ENCODE measurements around the gene PPP1R14B. TPM values are rescaled to one million over a fixed set of nuclear protein-coding genes. Genes with fewer than 3 reads are reported as not detected.

Gene PPP1R14B
- total RNA-seq, 4 donors from 2014 or later, result 127 to 220 (median 158) TPM

DNA sequence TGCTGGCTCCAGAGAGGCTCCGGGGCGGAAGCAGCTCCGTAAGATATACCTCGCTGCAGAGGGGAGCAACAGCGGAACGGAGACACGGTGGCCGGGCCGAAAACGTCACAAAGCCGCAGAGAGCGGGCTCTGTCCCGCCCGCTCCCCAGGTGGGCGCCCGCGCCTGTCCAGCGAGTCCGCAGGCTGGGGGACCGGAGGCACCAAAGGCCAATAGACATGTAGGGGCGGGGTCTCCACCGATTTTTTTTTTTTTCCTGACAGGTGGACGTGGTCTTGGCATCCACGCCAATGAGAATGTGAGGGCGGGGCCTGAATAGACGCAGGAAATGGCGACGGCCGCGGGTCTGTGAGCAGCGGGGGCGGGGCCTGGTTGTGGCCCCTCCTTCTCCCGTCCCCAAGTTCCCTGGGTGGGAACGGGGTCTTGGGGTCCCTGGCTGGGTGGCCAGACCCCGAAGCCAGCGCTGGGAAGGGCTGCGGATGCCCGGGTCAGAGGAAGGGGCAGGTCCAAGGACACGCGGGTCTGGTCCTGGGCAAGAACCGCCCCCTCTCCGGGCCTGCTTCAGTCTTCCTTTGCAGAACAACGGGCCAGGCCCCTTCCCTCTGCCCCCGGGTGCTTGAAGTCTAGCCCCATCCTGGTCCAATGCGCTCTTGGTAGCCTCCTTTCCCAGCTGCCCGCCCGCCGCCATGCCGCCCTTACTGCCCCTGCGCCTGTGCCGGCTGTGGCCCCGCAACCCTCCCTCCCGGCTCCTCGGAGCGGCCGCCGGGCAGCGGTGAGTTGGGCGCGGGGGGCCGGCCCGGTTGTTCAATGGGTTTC lies 16.4 kb downstream of the PPP1R14B start, which contains the start of gene DNAJC4:
Gene DNAJC4 (plus strand): TSS at position 378 of the 814 bp plus-strand sequence. CDS start 307 bp downstream, at position 685.
- DNase-seq (ENCODE audit: low spot score in 2 of 2), result peak; percentile 93 to 95
- TF ChIP-seq EP300 (IDR thresholded peaks at IDR 0.05), result no peak
- TF ChIP-seq, protein P1, sequence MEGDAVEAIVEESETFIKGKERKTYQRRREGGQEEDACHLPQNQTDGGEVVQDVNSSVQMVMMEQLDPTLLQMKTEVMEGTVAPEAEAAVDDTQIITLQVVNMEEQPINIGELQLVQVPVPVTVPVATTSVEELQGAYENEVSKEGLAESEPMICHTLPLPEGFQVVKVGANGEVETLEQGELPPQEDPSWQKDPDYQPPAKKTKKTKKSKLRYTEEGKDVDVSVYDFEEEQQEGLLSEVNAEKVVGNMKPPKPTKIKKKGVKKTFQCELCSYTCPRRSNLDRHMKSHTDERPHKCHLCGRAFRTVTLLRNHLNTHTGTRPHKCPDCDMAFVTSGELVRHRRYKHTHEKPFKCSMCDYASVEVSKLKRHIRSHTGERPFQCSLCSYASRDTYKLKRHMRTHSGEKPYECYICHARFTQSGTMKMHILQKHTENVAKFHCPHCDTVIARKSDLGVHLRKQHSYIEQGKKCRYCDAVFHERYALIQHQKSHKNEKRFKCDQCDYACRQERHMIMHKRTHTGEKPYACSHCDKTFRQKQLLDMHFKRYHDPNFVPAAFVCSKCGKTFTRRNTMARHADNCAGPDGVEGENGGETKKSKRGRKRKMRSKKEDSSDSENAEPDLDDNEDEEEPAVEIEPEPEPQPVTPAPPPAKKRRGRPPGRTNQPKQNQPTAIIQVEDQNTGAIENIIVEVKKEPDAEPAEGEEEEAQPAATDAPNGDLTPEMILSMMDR (IDR thresholded peaks at IDR 0.05), result no peak
- no peak for TF ChIP-seq POLR2A (IDR thresholded peaks at IDR 0.05)
- TF ChIP-seq POLR2AphosphoS5 (IDR thresholded peaks at IDR 0.05), result no peak
- WGBS, result 2% methylated on average over 18 of the region's 62 CpGs
- H3K4me3 ChIP-seq, result peak within 1 kb of the TSS; percentile 86
- H3K4me1 ChIP-seq, result peaks cover 81% of the 10 kb centered on the region
- no peaks in the 10 kb centered on the region for H3K36me3 ChIP-seq
- peak within 1 kb of the TSS; percentile 90 for H3K27ac ChIP-seq
- H3K9me3 ChIP-seq, result no peaks in the 10 kb centered on the region
- H3K27me3 ChIP-seq, result no peaks in the 10 kb centered on the region

DNA sequence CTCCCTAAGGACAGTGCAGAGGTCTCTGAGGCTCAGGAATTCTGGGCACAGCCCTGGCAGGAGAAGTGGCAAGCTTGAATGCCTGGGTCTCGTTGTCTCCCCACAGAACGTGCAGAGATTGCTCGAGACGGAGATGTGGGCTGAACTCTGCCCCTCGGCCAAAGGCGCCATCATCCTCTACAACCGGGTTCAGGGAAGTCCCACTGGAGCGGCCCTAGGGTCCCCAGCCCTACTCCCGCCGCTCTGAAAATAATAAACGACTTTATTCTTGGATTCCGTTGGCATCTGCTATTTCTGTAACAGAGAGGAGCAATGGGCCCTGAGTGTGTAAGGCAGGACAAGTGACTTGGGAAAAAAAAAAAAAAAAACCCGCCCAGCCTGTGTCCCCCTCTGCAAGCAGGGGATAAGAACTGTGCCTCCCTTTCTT lies 17.0 kb downstream of the PPP1R14B start:
- DNase-seq (ENCODE audit: low spot score in 2 of 2), result no peak
- H3K4me3 ChIP-seq, result peak overlapping the region; percentile 86
- 19% methylated on average over 13 of the region's 13 CpGs for WGBS
- H3K36me3 ChIP-seq, result no peaks in the 10 kb centered on the region
- H3K9me3 ChIP-seq, result no peaks in the 10 kb centered on the region
- peaks cover 81% of the 10 kb centered on the region for H3K4me1 ChIP-seq
- no peaks in the 10 kb centered on the region for H3K27me3 ChIP-seq
- H3K27ac ChIP-seq, result peak overlapping the region; percentile 90
- no peak for TF ChIP-seq POLR2AphosphoS5 (IDR thresholded peaks at IDR 0.05)
- no peak for TF ChIP-seq EP300 (IDR thresholded peaks at IDR 0.05)
- TF ChIP-seq POLR2A (IDR thresholded peaks at IDR 0.05), result no peak
- TF ChIP-seq, protein P1 (IDR thresholded peaks at IDR 0.05), result no peak

DNA sequence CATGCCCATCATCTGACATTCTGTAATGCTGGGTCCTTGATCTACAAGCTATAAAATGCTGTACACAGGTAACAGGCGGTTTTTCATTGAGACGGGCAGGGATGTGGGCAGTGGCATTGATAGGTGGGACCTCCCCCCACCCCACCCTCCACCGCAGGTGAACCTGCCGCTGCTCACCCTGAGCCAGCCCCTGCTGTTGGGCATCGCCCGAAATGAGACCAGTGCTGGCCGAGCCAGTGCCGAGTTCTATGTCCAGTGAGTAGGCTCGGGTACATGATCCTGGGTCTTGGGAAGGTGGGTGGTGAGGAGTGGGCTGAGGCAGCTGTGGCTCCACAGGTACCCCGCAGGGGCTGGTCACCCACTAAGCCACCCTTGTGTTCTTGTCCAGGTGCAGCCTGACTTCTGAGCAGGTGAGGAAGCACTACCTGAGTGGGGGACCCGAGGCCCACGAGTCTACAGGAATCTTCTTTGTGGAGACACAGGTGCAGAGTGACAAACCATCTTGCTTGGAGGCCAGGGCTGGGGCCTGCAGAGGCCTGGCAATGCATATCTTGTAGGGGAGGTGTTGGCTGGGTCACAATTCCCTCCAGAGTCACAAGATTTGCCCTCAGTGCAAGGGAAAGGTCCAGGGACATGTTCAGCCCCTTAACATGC lies 17.5 kb downstream of the PPP1R14B start:
- DNase-seq (ENCODE audit: low spot score in 2 of 2), result no peak
- Histone ChIP-seq H3K4me3 (peak overlapping the region; percentile 86), H3K9me3 (no peaks in the 10 kb centered on the region), H3K36me3 (no peaks in the 10 kb centered on the region), H3K4me1 (peaks cover 86% of the 10 kb centered on the region), H3K27me3 (no peaks in the 10 kb centered on the region), H3K27ac (peak overlapping the region; percentile 90)
- TF ChIP-seq, protein P1 (IDR thresholded peaks at IDR 0.05), result no peak
- TF ChIP-seq EP300 (IDR thresholded peaks at IDR 0.05) (no peak), POLR2AphosphoS5 (IDR thresholded peaks at IDR 0.05) (no peak), POLR2A (IDR thresholded peaks at IDR 0.05) (no peak)
- WGBS, result 93% methylated on average over 3 of the region's 12 CpGs

DNA sequence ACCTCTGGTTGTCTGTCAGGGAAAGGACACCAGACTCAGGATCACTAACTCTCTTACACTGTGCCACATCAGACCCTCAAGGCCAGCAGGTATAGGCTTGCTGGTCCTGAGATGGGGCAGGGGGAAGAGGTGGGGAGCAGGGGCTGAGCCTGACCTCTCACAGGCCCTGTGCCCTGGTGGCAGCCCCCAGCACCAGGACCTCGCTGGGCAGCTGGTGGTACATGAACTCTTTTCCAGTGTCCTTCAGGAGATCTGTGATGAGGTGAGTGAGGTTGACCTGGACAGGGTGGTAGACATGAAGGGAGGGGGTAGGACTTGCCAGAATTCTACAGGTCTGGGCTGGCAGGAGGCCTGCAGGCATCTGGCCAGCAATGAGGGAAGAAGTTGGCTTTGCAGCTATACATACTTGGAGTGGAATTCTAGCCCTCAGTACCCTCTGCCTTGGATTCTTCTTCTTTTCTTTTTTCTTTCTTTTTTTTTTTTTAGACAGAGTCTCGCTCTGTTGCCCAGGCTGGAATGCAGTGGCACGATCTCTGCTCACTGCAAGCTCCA lies 19.3 kb downstream of the PPP1R14B start:
- 66% methylated on average over 2 of the region's 3 CpGs for WGBS
- Histone ChIP-seq H3K27ac (no peak overlapping the region), H3K4me3 (peak overlapping the region; percentile 88), H3K27me3 (no peaks in the 10 kb centered on the region), H3K36me3 (no peaks in the 10 kb centered on the region), H3K4me1 (peaks cover 79% of the 10 kb centered on the region), H3K9me3 (no peaks in the 10 kb centered on the region)
- TF ChIP-seq POLR2A (IDR thresholded peaks at IDR 0.05), result no peak
- no peak for DNase-seq (ENCODE audit: low spot score in 2 of 2)

DNA sequence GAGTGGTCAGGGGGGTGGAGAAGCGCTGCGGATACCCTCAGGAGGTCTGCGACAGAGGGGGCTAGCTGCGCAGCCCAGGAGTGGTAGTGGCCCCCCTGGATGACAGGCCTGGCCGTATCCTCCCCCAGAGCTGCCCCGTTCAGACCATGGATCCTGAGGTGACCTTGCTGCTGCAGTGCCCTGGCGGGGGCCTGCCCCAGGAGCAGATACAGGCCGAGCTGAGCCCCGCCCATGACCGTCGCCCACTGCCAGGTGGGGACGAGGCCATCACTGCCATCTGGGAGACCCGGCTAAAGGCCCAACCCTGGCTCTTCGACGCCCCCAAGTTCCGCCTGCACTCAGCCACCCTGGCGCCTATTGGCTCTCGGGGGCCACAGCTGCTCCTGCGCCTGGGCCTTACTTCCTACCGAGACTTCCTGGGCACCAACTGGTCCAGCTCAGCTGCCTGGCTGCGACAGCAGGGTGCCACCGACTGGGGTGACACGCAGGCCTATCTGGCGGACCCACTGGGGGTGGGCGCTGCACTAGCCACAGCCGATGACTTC lies 20.2 kb downstream of the PPP1R14B start:
- no peak for TF ChIP-seq POLR2AphosphoS5 (IDR thresholded peaks at IDR 0.05)
- TF ChIP-seq POLR2A (IDR thresholded peaks at IDR 0.05), result no peak
- TF ChIP-seq EP300 (IDR thresholded peaks at IDR 0.05), result no peak
- TF ChIP-seq, protein P1 (IDR thresholded peaks at IDR 0.05), result no peak
- H3K27ac ChIP-seq, result peak overlapping the region; percentile 89
- H3K9me3 ChIP-seq, result no peaks in the 10 kb centered on the region
- no peaks in the 10 kb centered on the region for H3K27me3 ChIP-seq
- H3K36me3 ChIP-seq, result no peaks in the 10 kb centered on the region
- peaks cover 71% of the 10 kb centered on the region for H3K4me1 ChIP-seq
- H3K4me3 ChIP-seq, result peak overlapping the region; percentile 88
- DNase-seq (ENCODE audit: low spot score in 2 of 2), result peak in 1 of 2 donors; percentile 77
- WGBS, result 0% methylated on average over 6 of the region's 26 CpGs
